K562 (cell line): Measurements from ENCODE around the gene ZNF749. TPM values are rescaled to one million over a fixed set of nuclear protein-coding genes. Genes with fewer than 3 reads are reported as not detected.

ENCODE experiments used
- BCL6 ChIP-seq: fragments of 250-450 bp; sonication (Bioruptor Pico); IDR thresholded peaks from 2 replicates; pipeline ENCODE4 v1.4.0; 2020
- BRD4 ChIP-seq: fragments of 200-600 bp; sonication (generic); IDR thresholded peaks from 2 replicates; pipeline ENCODE4 v1.6.1; 2017; ENCODE audit warnings: inconsistent platforms
- CXXC5 ChIP-seq: fragments of 250-450 bp; sonication (Bioruptor Pico); IDR thresholded peaks from 2 replicates; pipeline ENCODE4 v1.8.0; 2022; ENCODE audit warnings: inconsistent platforms, mild to moderate bottlenecking, moderate library complexity
- DPF2 ChIP-seq: fragments of 450-650 bp; IDR thresholded peaks from 2 replicates; pipeline ENCODE4 v1.6.1; 2016
- FOXJ3 ChIP-seq: sonication (generic); formaldehyde crosslinking; IDR thresholded peaks from 2 replicates; pipeline ENCODE4 v1.4.0; 2020; ENCODE audit warnings: mild to moderate bottlenecking, missing genetic modification reagents
- FUS ChIP-seq: fragments of 200-400 bp; formaldehyde crosslinking; optimal IDR thresholded peaks from 2 replicates; pipeline ENCODE3; 2017; ENCODE audit warnings: low read depth, low read length
- MYNN ChIP-seq, 2 experiments: sonication (generic); formaldehyde crosslinking in 1 of 2; IDR thresholded peaks; 2 replicates each; pipeline versions ENCODE4 v1.5.0 to v1.6.1; 2016 to 2020; ENCODE audit warnings: antibody characterized with exemption in 1 of 2, missing genetic modification reagents in 1 of 2
- POU5F1 ChIP-seq: fragments of 150-350 bp; IDR thresholded peaks from 2 replicates; pipeline ENCODE4 v1.6.1; 2014; ENCODE audit warnings: borderline replicate concordance, low read length, low read depth, mild to moderate bottlenecking; ENCODE audit not compliant: partially characterized antibody
- SMAD2 ChIP-seq: fragments of 150-350 bp; IDR thresholded peaks from 2 replicates; pipeline ENCODE4 v1.6.1; 2014; ENCODE audit warnings: low read depth, mild to moderate bottlenecking, low read length
- SRF ChIP-seq, 2 experiments: fragments of 250-450, 450-650 bp in 1 of 2; sonication (Bioruptor Pico) in 1 of 2; sonication (generic) in 1 of 2; formaldehyde crosslinking; IDR thresholded peaks; 2 replicates each; pipeline versions ENCODE4 v1.5.0 to v1.5.1; 2020 to 2022; ENCODE audit warnings: mild to moderate bottlenecking in 1 of 2, missing genetic modification reagents in 1 of 2
- TBL1XR1 ChIP-seq, 2 experiments: IDR thresholded peaks; 2 replicates each; pipeline ENCODE4 v1.6.1; 2012; ENCODE audit warnings: improper control_type of control experiment in 2 of 2, low read length in 2 of 2, mild to moderate bottlenecking in 1 of 2
- U2AF2 ChIP-seq: fragments of 200-400 bp; formaldehyde crosslinking; optimal IDR thresholded peaks from 2 replicates; pipeline ENCODE3; 2017; ENCODE audit warnings: low read depth, mild to moderate bottlenecking, low read length
- YBX1 ChIP-seq: fragments of 450-650 bp; IDR thresholded peaks from 2 replicates; pipeline ENCODE4 v1.7.1; 2016; ENCODE audit warnings: mild to moderate bottlenecking
- ZNF143 ChIP-seq: sonication (generic); formaldehyde crosslinking; IDR thresholded peaks from 2 replicates; pipeline ENCODE4 v1.9.0; 2022; ENCODE audit warnings: mild to moderate bottlenecking, missing genetic modification reagents
- ZNF347 ChIP-seq: fragments of 450-650 bp; formaldehyde crosslinking; IDR thresholded peaks from 2 replicates; pipeline ENCODE4 v1.4.0; 2020; ENCODE audit warnings: low read depth, mild to moderate bottlenecking, moderate library complexity
- ZSCAN29 ChIP-seq: fragments of 450-650 bp; IDR thresholded peaks from 2 replicates; pipeline ENCODE4 v1.6.1; 2017
- polyA plus RNA-seq, 8 experiments: library from polyadenylated mRNA; depleted of rRNA in 4 of 8; stranded (reverse) in 5 of 8; unstranded in 3 of 8; fragments of >200 nt; fragmentation: Nextera tagmentation in 2 of 8; fragmentation: Illumina TruSeq in 1 of 8; extraction: Ambion mirVana in 2 of 8; extraction: Trizol in 1 of 8; gene quantifications; 2 replicates each; pipeline versions ENCODE4 v1.2.1 to v1.2.3, GENCODE V29; 2011 to 2014; ENCODE audit warnings: inconsistent platforms in 1 of 8, missing spikeins in 1 of 8
- total RNA-seq, 7 experiments: library from RNA; depleted of rRNA in 6 of 7; stranded (reverse); fragments of >200 nt in 6 of 7; fragmentation: Illumina TruSeq in 2 of 7; extraction: Trizol in 2 of 7; gene quantifications; 2 replicates each; pipeline versions ENCODE4 v1.2.1 to v1.2.3, GENCODE V29; 2011 to 2021; ENCODE audit warnings: low replicate concordance in 1 of 7
- TF ChIP-seq, protein P1 (sequence below): fragments of 250-450 bp; sonication (Bioruptor Pico); IDR thresholded peaks from 2 replicates; pipeline ENCODE4 v1.4.0; 2020; ENCODE audit warnings: mild to moderate bottlenecking, moderate library complexity
- TF ChIP-seq, protein P2 (sequence below): IDR thresholded peaks from 2 replicates; pipeline ENCODE4 v1.6.1; 2011; ENCODE audit warnings: borderline replicate concordance, low read depth, mild to moderate bottlenecking, moderate library complexity, low read length; ENCODE audit not compliant: insufficient read depth, poor library complexity, severe bottlenecking
- TF ChIP-seq, protein P3 (sequence below): fragments of 200-800 bp; sonication (Bioruptor generic); IDR thresholded peaks from 2 replicates; pipeline ENCODE4 v1.6.1; 2017; ENCODE audit warnings: missing genetic modification characterization, missing compliant biosample characterization
- TF ChIP-seq, protein P4 (sequence below): fragments of 450-650 bp; formaldehyde crosslinking; IDR thresholded peaks from 2 replicates; pipeline ENCODE4 v1.4.0; 2022; ENCODE audit warnings: missing genetic modification characterization

Gene ZNF749
- total and polyA plus RNA-seq, 9 of the 15 experiments (the other 6 are each of a cell fraction or from before 2014, with no cell fraction given) = 5.3 to 33.2 (median 15.0) TPM

DNA sequence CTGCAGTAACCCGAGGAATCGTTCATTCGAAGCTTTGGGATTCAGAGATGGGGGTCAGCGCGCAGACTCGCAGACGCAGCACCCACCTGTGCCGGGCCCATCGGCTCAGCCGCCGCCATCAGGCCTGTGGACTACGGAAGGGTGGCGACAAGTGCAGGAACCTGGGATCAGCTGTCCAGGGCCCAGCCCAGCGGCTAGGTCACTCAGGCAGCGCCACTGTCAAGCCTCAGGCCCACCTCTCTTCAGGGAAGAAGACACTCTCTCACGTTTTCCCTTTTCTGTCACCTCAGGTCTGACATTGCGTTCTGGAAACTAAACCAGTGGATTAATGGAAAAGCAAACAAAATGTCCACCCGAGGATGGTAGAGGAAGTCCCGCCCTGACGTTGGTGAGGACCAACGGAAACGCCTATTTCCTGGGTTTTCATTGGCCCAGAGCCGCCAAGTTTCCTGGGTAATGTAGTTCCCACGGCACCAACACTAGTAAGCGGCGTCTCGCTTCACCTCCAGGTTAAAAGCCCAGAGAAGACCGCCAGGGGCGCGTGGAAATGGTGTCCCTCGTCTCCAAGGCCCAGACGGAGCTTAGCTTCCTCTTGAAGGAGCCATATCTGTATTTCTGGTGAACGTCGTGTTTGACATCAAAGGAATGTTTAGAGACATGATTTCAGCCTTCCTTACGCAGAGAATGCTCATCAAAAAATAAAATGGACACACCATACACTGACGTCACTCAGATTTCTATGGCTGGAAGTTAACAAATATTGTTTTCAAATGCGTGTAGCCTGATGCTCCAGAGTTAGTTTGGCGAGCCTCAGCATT is 42.3 kb downstream of the ZNF749 start, which contains the start of gene ZNF772 (continued):
- TF ChIP-seq, protein P1, sequence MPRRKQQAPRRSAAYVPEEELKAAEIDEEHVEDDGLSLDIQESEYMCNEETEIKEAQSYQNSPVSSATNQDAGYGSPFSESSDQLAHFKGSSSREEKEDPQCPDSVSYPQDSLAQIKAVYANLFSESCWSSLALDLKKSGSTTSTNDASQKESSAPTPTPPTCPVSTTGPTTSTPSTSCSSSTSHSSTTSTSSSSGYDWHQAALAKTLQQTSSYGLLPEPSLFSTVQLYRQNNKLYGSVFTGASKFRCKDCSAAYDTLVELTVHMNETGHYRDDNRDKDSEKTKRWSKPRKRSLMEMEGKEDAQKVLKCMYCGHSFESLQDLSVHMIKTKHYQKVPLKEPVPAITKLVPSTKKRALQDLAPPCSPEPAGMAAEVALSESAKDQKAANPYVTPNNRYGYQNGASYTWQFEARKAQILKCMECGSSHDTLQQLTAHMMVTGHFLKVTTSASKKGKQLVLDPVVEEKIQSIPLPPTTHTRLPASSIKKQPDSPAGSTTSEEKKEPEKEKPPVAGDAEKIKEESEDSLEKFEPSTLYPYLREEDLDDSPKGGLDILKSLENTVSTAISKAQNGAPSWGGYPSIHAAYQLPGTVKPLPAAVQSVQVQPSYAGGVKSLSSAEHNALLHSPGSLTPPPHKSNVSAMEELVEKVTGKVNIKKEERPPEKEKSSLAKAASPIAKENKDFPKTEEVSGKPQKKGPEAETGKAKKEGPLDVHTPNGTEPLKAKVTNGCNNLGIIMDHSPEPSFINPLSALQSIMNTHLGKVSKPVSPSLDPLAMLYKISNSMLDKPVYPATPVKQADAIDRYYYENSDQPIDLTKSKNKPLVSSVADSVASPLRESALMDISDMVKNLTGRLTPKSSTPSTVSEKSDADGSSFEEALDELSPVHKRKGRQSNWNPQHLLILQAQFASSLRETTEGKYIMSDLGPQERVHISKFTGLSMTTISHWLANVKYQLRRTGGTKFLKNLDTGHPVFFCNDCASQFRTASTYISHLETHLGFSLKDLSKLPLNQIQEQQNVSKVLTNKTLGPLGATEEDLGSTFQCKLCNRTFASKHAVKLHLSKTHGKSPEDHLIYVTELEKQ = no peak
- no peak for TF ChIP-seq DPF2
- TF ChIP-seq POU5F1 = no peak
- peak; percentile 76 for TF ChIP-seq MYNN (IDR thresholded peaks at IDR 0.05)
- no peak for TF ChIP-seq MYNN (CRISPR knock-in tag; IDR thresholded peaks at IDR 0.05)
- TF ChIP-seq FUS = no peak
- no peak for TF ChIP-seq SMAD2
- TF ChIP-seq, protein P2, sequence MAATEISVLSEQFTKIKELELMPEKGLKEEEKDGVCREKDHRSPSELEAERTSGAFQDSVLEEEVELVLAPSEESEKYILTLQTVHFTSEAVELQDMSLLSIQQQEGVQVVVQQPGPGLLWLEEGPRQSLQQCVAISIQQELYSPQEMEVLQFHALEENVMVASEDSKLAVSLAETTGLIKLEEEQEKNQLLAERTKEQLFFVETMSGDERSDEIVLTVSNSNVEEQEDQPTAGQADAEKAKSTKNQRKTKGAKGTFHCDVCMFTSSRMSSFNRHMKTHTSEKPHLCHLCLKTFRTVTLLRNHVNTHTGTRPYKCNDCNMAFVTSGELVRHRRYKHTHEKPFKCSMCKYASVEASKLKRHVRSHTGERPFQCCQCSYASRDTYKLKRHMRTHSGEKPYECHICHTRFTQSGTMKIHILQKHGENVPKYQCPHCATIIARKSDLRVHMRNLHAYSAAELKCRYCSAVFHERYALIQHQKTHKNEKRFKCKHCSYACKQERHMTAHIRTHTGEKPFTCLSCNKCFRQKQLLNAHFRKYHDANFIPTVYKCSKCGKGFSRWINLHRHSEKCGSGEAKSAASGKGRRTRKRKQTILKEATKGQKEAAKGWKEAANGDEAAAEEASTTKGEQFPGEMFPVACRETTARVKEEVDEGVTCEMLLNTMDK = peak; percentile 59
- TF ChIP-seq U2AF2 = no peak
- TF ChIP-seq, protein P3, sequence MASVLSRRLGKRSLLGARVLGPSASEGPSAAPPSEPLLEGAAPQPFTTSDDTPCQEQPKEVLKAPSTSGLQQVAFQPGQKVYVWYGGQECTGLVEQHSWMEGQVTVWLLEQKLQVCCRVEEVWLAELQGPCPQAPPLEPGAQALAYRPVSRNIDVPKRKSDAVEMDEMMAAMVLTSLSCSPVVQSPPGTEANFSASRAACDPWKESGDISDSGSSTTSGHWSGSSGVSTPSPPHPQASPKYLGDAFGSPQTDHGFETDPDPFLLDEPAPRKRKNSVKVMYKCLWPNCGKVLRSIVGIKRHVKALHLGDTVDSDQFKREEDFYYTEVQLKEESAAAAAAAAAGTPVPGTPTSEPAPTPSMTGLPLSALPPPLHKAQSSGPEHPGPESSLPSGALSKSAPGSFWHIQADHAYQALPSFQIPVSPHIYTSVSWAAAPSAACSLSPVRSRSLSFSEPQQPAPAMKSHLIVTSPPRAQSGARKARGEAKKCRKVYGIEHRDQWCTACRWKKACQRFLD (CRISPR knock-in tag) = no peak
- TF ChIP-seq FOXJ3 = no peak
- no peak for TF ChIP-seq SRF (CRISPR knock-in tag; IDR thresholded peaks at IDR 0.05)
- TF ChIP-seq BRD4 = no peak
- TF ChIP-seq ZNF347 = no peak
- TF ChIP-seq CXXC5 (CRISPR knock-in tag) = peak; percentile 70
- TF ChIP-seq, protein P4, sequence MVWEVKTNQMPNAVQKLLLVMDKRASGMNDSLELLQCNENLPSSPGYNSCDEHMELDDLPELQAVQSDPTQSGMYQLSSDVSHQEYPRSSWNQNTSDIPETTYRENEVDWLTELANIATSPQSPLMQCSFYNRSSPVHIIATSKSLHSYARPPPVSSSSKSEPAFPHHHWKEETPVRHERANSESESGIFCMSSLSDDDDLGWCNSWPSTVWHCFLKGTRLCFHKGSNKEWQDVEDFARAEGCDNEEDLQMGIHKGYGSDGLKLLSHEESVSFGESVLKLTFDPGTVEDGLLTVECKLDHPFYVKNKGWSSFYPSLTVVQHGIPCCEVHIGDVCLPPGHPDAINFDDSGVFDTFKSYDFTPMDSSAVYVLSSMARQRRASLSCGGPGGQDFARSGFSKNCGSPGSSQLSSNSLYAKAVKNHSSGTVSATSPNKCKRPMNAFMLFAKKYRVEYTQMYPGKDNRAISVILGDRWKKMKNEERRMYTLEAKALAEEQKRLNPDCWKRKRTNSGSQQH (CRISPR knock-in tag) = no peak
- TF ChIP-seq ZNF143 (CRISPR knock-in tag) = peak; percentile 80
- no peak for TF ChIP-seq ZSCAN29
- no peak for TF ChIP-seq BCL6 (CRISPR knock-in tag)
- TF ChIP-seq YBX1 = no peak
- TF ChIP-seq TBL1XR1 (IDR thresholded peaks at IDR 0.05; ENCODE audit: low read length in 2 of 2) = no peak
